Measurements from ENCODE around the gene MEIS3. TPM values are rescaled to one million over a fixed set of nuclear protein-coding genes. Genes with fewer than 3 reads are reported as not detected.

Gene MEIS3
- total RNA-seq, 2 donors from 2014 or later: 16.2 to 41.6 TPM

- H3K27ac ChIP-seq: no peak overlapping the region
- WGBS: 24% methylated on average over 17 of the region's 17 CpGs
- H3K4me3 ChIP-seq: no peak overlapping the region
- intact Hi-C loops (cut with DNase I): loop anchor here (2.0 to 10.0 kb wide), 3 partner anchors 80 to 262 kb away; partner anchors contain the start of gene NAPA
- H3K27me3 ChIP-seq (replicated peaks; ENCODE audit: insufficient read depth): no peaks in the 10 kb centered on the region
- H3K9me3 ChIP-seq: no peaks in the 10 kb centered on the region
- no peaks in the 10 kb centered on the region for H3K36me3 ChIP-seq
- peak; percentile 74 for TF ChIP-seq POLR2AphosphoS5 (IDR thresholded peaks at IDR 0.05)
- peak; percentile 80 to 97 (median 92) for TF ChIP-seq CTCF (IDR thresholded peaks at IDR 0.05)
- no peak for TF ChIP-seq POLR2A (IDR thresholded peaks at IDR 0.05)
- DNase-seq (ENCODE audit: low spot score): peak; percentile 77
- no peaks in the 10 kb centered on the region for H3K4me1 ChIP-seq (replicated peaks)
These were observed 17.5 kb upstream of the MEIS3 start for GRCh38 chr19:47436712-47437401.

- intact Hi-C loops (cut with DNase I): loop anchor here (2.0 to 10.0 kb wide), 3 partner anchors 81 to 263 kb away; partner anchors contain the start of gene NAPA
- TF ChIP-seq POLR2A (IDR thresholded peaks at IDR 0.05) (no peak), POLR2AphosphoS5 (IDR thresholded peaks at IDR 0.05) (no peak), CTCF (IDR thresholded peaks at IDR 0.05) (no peak)
- H3K36me3 ChIP-seq: no peaks in the 10 kb centered on the region
- H3K27ac ChIP-seq: no peak overlapping the region
- no peaks in the 10 kb centered on the region for H3K4me1 ChIP-seq (replicated peaks)
- no peak for DNase-seq (ENCODE audit: low spot score)
- WGBS: 81% methylated on average over 6 of the region's 6 CpGs
- H3K4me3 ChIP-seq: no peak overlapping the region
- no peaks in the 10 kb centered on the region for H3K27me3 ChIP-seq (replicated peaks; ENCODE audit: insufficient read depth)
- H3K9me3 ChIP-seq: no peaks in the 10 kb centered on the region
These were observed 16.6 kb upstream of the MEIS3 start for GRCh38 chr19:47435883-47436417.

GRCh38 chr19:47435196-47435595 is 15.9 kb upstream of the MEIS3 start:
- intact Hi-C loops (cut with DNase I): loop anchor here (5.0 to 10.0 kb wide), 2 partner anchors 82 to 160 kb away; partner anchors contain the start of gene NAPA
- no peak for TF ChIP-seq CTCF (IDR thresholded peaks at IDR 0.05)
- no peak for TF ChIP-seq POLR2A (IDR thresholded peaks at IDR 0.05)
- TF ChIP-seq POLR2AphosphoS5 (IDR thresholded peaks at IDR 0.05): no peak
- no peak overlapping the region for H3K27ac ChIP-seq
- H3K9me3 ChIP-seq: no peaks in the 10 kb centered on the region
- no peak for DNase-seq (ENCODE audit: low spot score)
- 50% methylated on average over 16 of the region's 16 CpGs for WGBS
- no peaks in the 10 kb centered on the region for H3K27me3 ChIP-seq (replicated peaks; ENCODE audit: insufficient read depth)
- H3K4me3 ChIP-seq: no peak overlapping the region
- no peaks in the 10 kb centered on the region for H3K4me1 ChIP-seq (replicated peaks)
- no peaks in the 10 kb centered on the region for H3K36me3 ChIP-seq

- no peak for DNase-seq (ENCODE audit: low spot score)
- Histone ChIP-seq H3K4me1 (replicated peaks) (no peaks in the 10 kb centered on the region), H3K4me3 (no peak overlapping the region), H3K27me3 (replicated peaks; ENCODE audit: insufficient read depth) (no peaks in the 10 kb centered on the region), H3K27ac (no peak overlapping the region), H3K9me3 (no peaks in the 10 kb centered on the region), H3K36me3 (no peaks in the 10 kb centered on the region)
- intact Hi-C loops (cut with DNase I): loop anchor here (10.0 kb wide), 1 partner anchor 161 kb away; no protein-coding TSS in a partner anchor
- 66% methylated on average over 7 of the region's 7 CpGs for WGBS
- TF ChIP-seq POLR2AphosphoS5 (IDR thresholded peaks at IDR 0.05) (no peak), POLR2A (IDR thresholded peaks at IDR 0.05) (no peak), CTCF (IDR thresholded peaks at IDR 0.05) (no peak)
These were observed 14.8 kb upstream of the MEIS3 start for GRCh38 chr19:47434088-47434487.

Measured in prostate gland (tissue), 2 donors.